ENCODE measurements around the gene GRIA1. TPM values are rescaled to one million over a fixed set of nuclear protein-coding genes. Genes with fewer than 3 reads are reported as not detected.

Gene GRIA1
- total RNA-seq, 3 donors from 2014 or later: 0.10 to 0.54 TPM; not detected in 1

GRCh38 chr5:153613144-153613543 is 122.7 kb downstream of the GRIA1 start:
- Histone ChIP-seq H3K4me3 (no peak overlapping the region), H3K4me1 (ENCODE audit: low read depth) (no peaks in the 10 kb centered on the region), H3K9me3 (no peaks in the 10 kb centered on the region), H3K36me3 (ENCODE audit: low read depth) (no peaks in the 10 kb centered on the region)
- DNase-seq (no peak), ATAC-seq (no peak)
- TF ChIP-seq CTCF (IDR thresholded peaks at IDR 0.05): no peak
- intact Hi-C loops (cut with DNase I, micrococcal nuclease): no loop called here

GRCh38 chr5:153613672-153614071 is 123.2 kb downstream of the GRIA1 start:
- ATAC-seq (no peak), DNase-seq (no peak)
- intact Hi-C loops (cut with DNase I, micrococcal nuclease): no loop called here
- no peak overlapping the region for H3K4me3 ChIP-seq
- H3K9me3 ChIP-seq: no peaks in the 10 kb centered on the region
- H3K4me1 ChIP-seq (ENCODE audit: low read depth): no peaks in the 10 kb centered on the region
- no peaks in the 10 kb centered on the region for H3K36me3 ChIP-seq (ENCODE audit: low read depth)
- TF ChIP-seq CTCF (IDR thresholded peaks at IDR 0.05): no peak

- Histone ChIP-seq H3K36me3 (ENCODE audit: low read depth) (no peaks in the 10 kb centered on the region), H3K4me3 (no peak overlapping the region), H3K4me1 (ENCODE audit: low read depth) (no peaks in the 10 kb centered on the region), H3K9me3 (no peaks in the 10 kb centered on the region)
- no peak for TF ChIP-seq CTCF (IDR thresholded peaks at IDR 0.05)
- DNase-seq (no peak), ATAC-seq (no peak)
- intact Hi-C loops (cut with DNase I, micrococcal nuclease): no loop called here
These were observed 126.7 kb downstream of the GRIA1 start for GRCh38 chr5:153617190-153617589.

GRCh38 chr5:153618307-153618706 is 127.8 kb downstream of the GRIA1 start:
- Histone ChIP-seq H3K9me3 (no peaks in the 10 kb centered on the region), H3K4me1 (ENCODE audit: low read depth) (no peaks in the 10 kb centered on the region), H3K36me3 (ENCODE audit: low read depth) (no peaks in the 10 kb centered on the region), H3K4me3 (no peak overlapping the region)
- no peak for DNase-seq
- no peak for ATAC-seq
- intact Hi-C loops (cut with DNase I, micrococcal nuclease): no loop called here
- no peak for TF ChIP-seq CTCF (IDR thresholded peaks at IDR 0.05)

- no peak for ATAC-seq
- no peaks in the 10 kb centered on the region for H3K4me1 ChIP-seq (ENCODE audit: low read depth)
- H3K4me3 ChIP-seq: no peak overlapping the region
- no peaks in the 10 kb centered on the region for H3K36me3 ChIP-seq (ENCODE audit: low read depth)
- intact Hi-C loops (cut with DNase I, micrococcal nuclease): no loop called here
- DNase-seq: no peak
- TF ChIP-seq CTCF (IDR thresholded peaks at IDR 0.05): no peak
- H3K9me3 ChIP-seq: no peaks in the 10 kb centered on the region
These were observed 128.4 kb downstream of the GRIA1 start for GRCh38 chr5:153618867-153619266.

- Histone ChIP-seq H3K9me3 (no peaks in the 10 kb centered on the region), H3K4me3 (no peak overlapping the region), H3K36me3 (ENCODE audit: low read depth) (no peaks in the 10 kb centered on the region), H3K4me1 (ENCODE audit: low read depth) (no peaks in the 10 kb centered on the region)
- no peak for DNase-seq
- intact Hi-C loops (cut with DNase I, micrococcal nuclease): no loop called here
- no peak for ATAC-seq
- TF ChIP-seq CTCF (IDR thresholded peaks at IDR 0.05): no peak
These were observed 129.3 kb downstream of the GRIA1 start for GRCh38 chr5:153619771-153620170.
